Measurements from ENCODE around the gene KCNA4. TPM values are rescaled to one million over a fixed set of nuclear protein-coding genes. Genes with fewer than 3 reads are reported as not detected.

KCNA4 gene
- total RNA-seq, 1 experiment from 2014 or later = not detected

DNA sequence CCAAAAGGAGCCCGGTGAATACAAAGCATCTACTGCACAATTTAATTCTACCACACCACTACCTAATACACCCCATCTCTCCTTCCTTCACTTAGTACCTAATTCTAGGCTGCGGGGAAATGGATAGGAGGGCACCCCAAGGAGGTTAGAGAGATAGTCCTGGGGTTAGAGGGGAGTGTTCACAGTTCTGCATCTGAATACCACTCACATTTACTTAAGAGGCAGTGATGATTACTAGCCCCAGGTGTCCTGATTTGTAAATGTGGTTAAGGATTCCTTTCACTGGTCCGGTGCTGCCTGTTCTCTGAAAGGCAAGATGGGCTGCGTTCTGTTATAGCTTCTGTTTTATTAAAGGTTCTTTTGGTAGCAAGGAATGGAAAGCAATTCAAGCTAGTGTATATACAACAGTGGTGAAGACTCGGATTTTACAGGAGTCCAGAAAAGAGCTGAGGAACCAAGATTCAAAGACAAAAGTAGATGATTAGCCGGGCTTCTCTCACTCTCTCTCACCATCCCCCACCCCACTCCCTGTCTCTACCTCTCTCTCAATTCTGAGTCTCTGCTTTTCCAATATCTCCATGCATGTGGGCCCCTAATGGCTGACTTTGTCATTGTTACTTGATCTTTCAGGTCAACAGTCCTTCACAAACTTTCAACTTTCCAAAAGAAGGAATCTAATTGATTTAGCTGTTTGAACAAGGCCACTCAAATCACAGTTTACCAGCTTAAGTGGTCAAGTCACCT is 8.7 kb upstream of the KCNA4 start:
- DNase-seq = no peak
- no peaks in the 10 kb centered on the region for H4K20me1 ChIP-seq (ENCODE audit: insufficient read depth)
- no peak overlapping the region for H2AFZ ChIP-seq
- no peaks in the 10 kb centered on the region for H3K4me1 ChIP-seq (replicated peaks; ENCODE audit: insufficient read depth)
- CTCF ChIA-PET = no interaction called here
- 0 out of 2 replicates have a peak, but pooled peaks cover 4% of the 10 kb centered on the region for H3K27me3 ChIP-seq (ENCODE audit: insufficient read depth, low read depth)
- no peaks in the 10 kb centered on the region for H3K79me2 ChIP-seq (ENCODE audit: low read depth)
- no peak overlapping the region for H3K27ac ChIP-seq
- intact Hi-C loops (cut with micrococcal nuclease; ENCODE audit: unreplicated experiment) = no loop called here
- H3K4me2 ChIP-seq = no peak overlapping the region
- no TSS peak for BruUV-seq (replicated peaks)
- no peaks in the 10 kb centered on the region for H3K9me3 ChIP-seq (ENCODE audit: insufficient read depth, low read depth)
- no peak for TF ChIP-seq EZH2 (IDR thresholded peaks at IDR 0.05; ENCODE audit: low read depth)
- TF ChIP-seq, protein P1, sequence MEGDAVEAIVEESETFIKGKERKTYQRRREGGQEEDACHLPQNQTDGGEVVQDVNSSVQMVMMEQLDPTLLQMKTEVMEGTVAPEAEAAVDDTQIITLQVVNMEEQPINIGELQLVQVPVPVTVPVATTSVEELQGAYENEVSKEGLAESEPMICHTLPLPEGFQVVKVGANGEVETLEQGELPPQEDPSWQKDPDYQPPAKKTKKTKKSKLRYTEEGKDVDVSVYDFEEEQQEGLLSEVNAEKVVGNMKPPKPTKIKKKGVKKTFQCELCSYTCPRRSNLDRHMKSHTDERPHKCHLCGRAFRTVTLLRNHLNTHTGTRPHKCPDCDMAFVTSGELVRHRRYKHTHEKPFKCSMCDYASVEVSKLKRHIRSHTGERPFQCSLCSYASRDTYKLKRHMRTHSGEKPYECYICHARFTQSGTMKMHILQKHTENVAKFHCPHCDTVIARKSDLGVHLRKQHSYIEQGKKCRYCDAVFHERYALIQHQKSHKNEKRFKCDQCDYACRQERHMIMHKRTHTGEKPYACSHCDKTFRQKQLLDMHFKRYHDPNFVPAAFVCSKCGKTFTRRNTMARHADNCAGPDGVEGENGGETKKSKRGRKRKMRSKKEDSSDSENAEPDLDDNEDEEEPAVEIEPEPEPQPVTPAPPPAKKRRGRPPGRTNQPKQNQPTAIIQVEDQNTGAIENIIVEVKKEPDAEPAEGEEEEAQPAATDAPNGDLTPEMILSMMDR (conservative IDR thresholded peaks at IDR 0.05) = no peak
- POLR2A ChIA-PET (ENCODE audit: unreplicated experiment) = no interaction called here
- no peak overlapping the region for H3K4me3 ChIP-seq
- H3K9me2 ChIP-seq (ENCODE audit: insufficient read depth) = no peaks in the 10 kb centered on the region
- H3K36me3 ChIP-seq (ENCODE audit: low read depth) = no peaks in the 10 kb centered on the region
- no peaks in the 10 kb centered on the region; the same call in 1 of the 2 replicates for H3F3A ChIP-seq (ENCODE audit: insufficient read depth, low read depth)

DNA sequence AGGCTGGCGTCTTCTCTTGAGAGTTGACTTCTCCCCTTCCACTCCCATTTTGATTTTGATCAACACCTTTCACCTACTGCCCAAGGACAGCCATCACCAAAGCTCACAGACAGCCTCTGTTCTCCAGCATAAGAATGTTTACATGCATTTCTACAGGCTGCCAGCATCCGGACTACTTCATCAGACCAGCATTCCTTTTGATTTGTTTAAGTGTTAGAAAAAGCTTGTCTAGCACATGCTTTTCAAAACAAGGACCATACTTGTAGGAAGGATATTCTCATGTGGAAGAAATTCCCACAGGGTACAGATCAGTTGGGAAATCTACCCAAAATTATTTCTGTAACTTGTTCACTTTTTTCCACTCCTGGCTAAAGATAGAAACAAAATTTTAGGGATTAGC is 6.2 kb upstream of the KCNA4 start:
- H2AFZ ChIP-seq = no peak overlapping the region
- CTCF ChIA-PET = no interaction called here
- H3K27me3 ChIP-seq (ENCODE audit: insufficient read depth, low read depth) = peaks cover 18% of the 10 kb centered on the region
- H3K27ac ChIP-seq = no peak overlapping the region
- no peak overlapping the region for H3K4me3 ChIP-seq
- no peaks in the 10 kb centered on the region for H4K20me1 ChIP-seq (ENCODE audit: insufficient read depth)
- H3K36me3 ChIP-seq (ENCODE audit: low read depth) = no peaks in the 10 kb centered on the region
- POLR2A ChIA-PET (ENCODE audit: unreplicated experiment) = no interaction called here
- no peaks in the 10 kb centered on the region for H3K9me3 ChIP-seq (ENCODE audit: insufficient read depth, low read depth)
- H3F3A ChIP-seq (ENCODE audit: insufficient read depth, low read depth) = no peaks in the 10 kb centered on the region
- no peaks in the 10 kb centered on the region for H3K79me2 ChIP-seq (ENCODE audit: low read depth)
- no peaks in the 10 kb centered on the region for H3K4me1 ChIP-seq (replicated peaks; ENCODE audit: insufficient read depth)
- TF ChIP-seq, protein P1 (conservative IDR thresholded peaks at IDR 0.05) = no peak
- intact Hi-C loops (cut with micrococcal nuclease; ENCODE audit: unreplicated experiment) = no loop called here
- no TSS peak for BruUV-seq (replicated peaks)
- H3K4me2 ChIP-seq = no peak overlapping the region
- DNase-seq = no peak
- H3K9me2 ChIP-seq (ENCODE audit: insufficient read depth) = no peaks in the 10 kb centered on the region

DNA sequence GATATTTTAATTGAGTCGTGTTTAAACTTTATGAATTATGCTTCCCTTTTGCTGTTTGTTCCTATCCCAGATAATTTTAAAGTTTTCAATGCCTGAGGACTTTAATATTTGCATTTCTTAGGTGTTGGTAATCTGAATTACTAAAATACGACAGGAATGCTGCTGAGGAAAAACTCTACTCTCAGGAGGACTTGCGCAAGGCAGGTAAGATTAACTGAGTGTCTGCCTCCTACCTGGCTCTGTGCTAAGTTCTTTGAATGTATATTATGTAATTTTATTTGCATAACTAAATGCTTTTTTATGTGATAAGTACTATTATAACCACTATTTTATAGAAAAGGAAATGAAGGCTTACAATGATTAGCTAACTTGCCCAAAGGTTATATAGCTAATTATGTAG is 2.7 kb upstream of the KCNA4 start:
- Histone ChIP-seq H3K36me3 (ENCODE audit: low read depth) (no peaks in the 10 kb centered on the region), H3K9me3 (ENCODE audit: insufficient read depth, low read depth) (no peaks in the 10 kb centered on the region), H3K4me3 (no peak overlapping the region), H2AFZ (no peak overlapping the region), H3K4me1 (replicated peaks; ENCODE audit: insufficient read depth) (no peaks in the 10 kb centered on the region), H3K27ac (no peak overlapping the region), H3K4me2 (no peak overlapping the region), H3K79me2 (ENCODE audit: low read depth) (no peaks in the 10 kb centered on the region), H3F3A (ENCODE audit: insufficient read depth, low read depth) (no peaks in the 10 kb centered on the region), H3K9me2 (ENCODE audit: insufficient read depth) (no peaks in the 10 kb centered on the region), H4K20me1 (ENCODE audit: insufficient read depth) (no peaks in the 10 kb centered on the region), H3K27me3 (ENCODE audit: insufficient read depth, low read depth) (peaks cover 29% of the 10 kb centered on the region)
- intact Hi-C loops (cut with micrococcal nuclease; ENCODE audit: unreplicated experiment) = no loop called here
- TF ChIP-seq, protein P1 (conservative IDR thresholded peaks at IDR 0.05) = no peak
- TF ChIP-seq EZH2 (IDR thresholded peaks at IDR 0.05; ENCODE audit: low read depth) = no peak
- no TSS peak for BruUV-seq (replicated peaks)
- DNase-seq = no peak
- ChIA-PET POLR2A (ENCODE audit: unreplicated experiment) (no interaction called here), CTCF (no interaction called here)

Data from PC-9 (cell line).